Upper lobe of right lung (tissue), 1 donor: ENCODE measurements around the gene NHLRC4. TPM values are rescaled to one million over a fixed set of nuclear protein-coding genes. Genes with fewer than 3 reads are reported as not detected.

Source experiments
- ATAC-seq: fragments of 200-7000 bp; cut with Tn5 transposase; one replicate; pipeline ENCODE4 v1.9.1; 2020; ENCODE audit warnings: mild to moderate bottlenecking, moderate library complexity
- DNase-seq: peaks from one replicate; pipeline ENCODE4 v3.0.0-alpha.2; 2020
- H3K27ac ChIP-seq: fragments of 200-600 bp; one replicate; pipeline ENCODE4 v1.8.0; 2022
- H3K27me3 ChIP-seq: fragments of 200-600 bp; one replicate; pipeline ENCODE4 v1.8.0; 2022; ENCODE audit warnings: mild to moderate bottlenecking
- H3K36me3 ChIP-seq: fragments of 200-600 bp; one replicate; pipeline ENCODE4 v1.8.0; 2022
- H3K4me1 ChIP-seq: fragments of 200-600 bp; one replicate; pipeline ENCODE4 v1.8.0; 2022
- H3K4me3 ChIP-seq: fragments of 200-600 bp; one replicate; pipeline ENCODE4 v1.8.0; 2022; ENCODE audit warnings: mild to moderate bottlenecking
- H3K9me3 ChIP-seq: fragments of 200-600 bp; one replicate; pipeline ENCODE4 v1.8.0; 2022
- intact Hi-C: fragments of 100-400 bp; cut with DNase I; formaldehyde crosslinking; loops from one replicate; pipeline ENCODE4 v1.11.0; 2022
- total RNA-seq: library from RNA; stranded (reverse); fragmentation: NEBNext Ultra II Directional; extraction: Animal tissue kit (Norgen Biotek cat#: 25700); gene quantifications from one replicate; pipeline ENCODE4 v1.2.1, GENCODE V29; 2021
- TF ChIP-seq, protein P1 (sequence below): fragments of 200-600 bp; IDR thresholded peaks from one replicate; pipeline ENCODE4 v1.8.0; 2022; ENCODE audit warnings: antibody characterized with exemption
- donor health status: DM: no; HTN: yes; CAD: no; lungs with severe emphysema.

The NHLRC4 gene
- total RNA-seq, 1 donor from 2014 or later, result 0.98 TPM

DNA sequence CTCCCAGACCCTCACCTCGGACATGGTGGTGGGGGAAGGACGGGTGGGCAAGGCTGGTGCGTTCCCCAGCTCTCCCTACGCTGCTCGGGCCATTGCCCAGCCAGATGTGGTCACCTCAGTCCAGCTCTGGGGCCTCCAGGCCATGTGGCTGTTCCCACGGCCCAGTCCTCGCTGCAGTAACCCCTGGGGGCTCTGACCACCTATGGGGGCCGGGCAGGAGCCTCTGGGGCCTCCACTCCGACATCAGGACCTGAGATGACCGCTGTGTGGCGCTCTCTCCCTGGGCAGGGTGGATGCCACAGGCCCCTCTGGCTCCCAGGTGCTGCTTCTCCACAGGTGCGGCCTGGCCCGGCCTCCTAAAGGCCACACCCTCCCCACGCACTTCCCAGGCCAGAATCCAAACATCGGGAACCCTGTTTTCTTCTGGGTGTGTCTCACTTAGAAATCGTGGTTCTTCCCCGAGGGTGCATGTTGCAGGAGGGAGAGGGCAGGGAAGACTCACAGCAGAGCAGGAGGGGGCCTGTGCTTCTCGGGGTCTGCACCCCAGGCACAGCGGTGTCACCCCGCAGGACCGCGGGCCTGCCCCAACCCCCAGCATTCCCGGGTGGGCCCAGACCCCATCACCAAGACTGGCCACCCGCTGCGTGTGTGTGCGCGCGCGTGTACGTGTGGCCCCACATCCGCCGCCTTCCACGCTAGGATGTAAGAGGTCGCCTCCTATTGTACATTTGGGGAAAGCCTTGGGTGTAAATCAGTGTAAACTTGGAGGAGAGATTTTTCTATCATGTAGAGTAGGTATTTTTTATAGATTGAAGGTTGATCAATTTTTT, 45.2 kb upstream of the NHLRC4 start:
- H3K36me3 ChIP-seq, result peaks cover 22% of the 10 kb centered on the region
- peaks cover 9% of the 10 kb centered on the region for H3K4me1 ChIP-seq
- no peak overlapping the region for H3K4me3 ChIP-seq
- intact Hi-C loops, result no loop called here
- H3K27me3 ChIP-seq, result no peaks in the 10 kb centered on the region
- no peaks in the 10 kb centered on the region for H3K9me3 ChIP-seq
- no peak for ATAC-seq
- no peak overlapping the region for H3K27ac ChIP-seq
- TF ChIP-seq, protein P1, sequence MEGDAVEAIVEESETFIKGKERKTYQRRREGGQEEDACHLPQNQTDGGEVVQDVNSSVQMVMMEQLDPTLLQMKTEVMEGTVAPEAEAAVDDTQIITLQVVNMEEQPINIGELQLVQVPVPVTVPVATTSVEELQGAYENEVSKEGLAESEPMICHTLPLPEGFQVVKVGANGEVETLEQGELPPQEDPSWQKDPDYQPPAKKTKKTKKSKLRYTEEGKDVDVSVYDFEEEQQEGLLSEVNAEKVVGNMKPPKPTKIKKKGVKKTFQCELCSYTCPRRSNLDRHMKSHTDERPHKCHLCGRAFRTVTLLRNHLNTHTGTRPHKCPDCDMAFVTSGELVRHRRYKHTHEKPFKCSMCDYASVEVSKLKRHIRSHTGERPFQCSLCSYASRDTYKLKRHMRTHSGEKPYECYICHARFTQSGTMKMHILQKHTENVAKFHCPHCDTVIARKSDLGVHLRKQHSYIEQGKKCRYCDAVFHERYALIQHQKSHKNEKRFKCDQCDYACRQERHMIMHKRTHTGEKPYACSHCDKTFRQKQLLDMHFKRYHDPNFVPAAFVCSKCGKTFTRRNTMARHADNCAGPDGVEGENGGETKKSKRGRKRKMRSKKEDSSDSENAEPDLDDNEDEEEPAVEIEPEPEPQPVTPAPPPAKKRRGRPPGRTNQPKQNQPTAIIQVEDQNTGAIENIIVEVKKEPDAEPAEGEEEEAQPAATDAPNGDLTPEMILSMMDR, result no peak
- no peak for DNase-seq

- Histone ChIP-seq H3K9me3 (no peaks in the 10 kb centered on the region), H3K4me3 (no peak overlapping the region), H3K4me1 (peaks cover 9% of the 10 kb centered on the region), H3K36me3 (peaks cover 20% of the 10 kb centered on the region), H3K27me3 (no peaks in the 10 kb centered on the region), H3K27ac (no peak overlapping the region)
- intact Hi-C loops, result no loop called here
- DNase-seq, result no peak
- no peak for ATAC-seq
- TF ChIP-seq, protein P1, result no peak
Observed at GRCh38 chr16:522320-523096, 44.3 kb upstream of the NHLRC4 start.

DNA sequence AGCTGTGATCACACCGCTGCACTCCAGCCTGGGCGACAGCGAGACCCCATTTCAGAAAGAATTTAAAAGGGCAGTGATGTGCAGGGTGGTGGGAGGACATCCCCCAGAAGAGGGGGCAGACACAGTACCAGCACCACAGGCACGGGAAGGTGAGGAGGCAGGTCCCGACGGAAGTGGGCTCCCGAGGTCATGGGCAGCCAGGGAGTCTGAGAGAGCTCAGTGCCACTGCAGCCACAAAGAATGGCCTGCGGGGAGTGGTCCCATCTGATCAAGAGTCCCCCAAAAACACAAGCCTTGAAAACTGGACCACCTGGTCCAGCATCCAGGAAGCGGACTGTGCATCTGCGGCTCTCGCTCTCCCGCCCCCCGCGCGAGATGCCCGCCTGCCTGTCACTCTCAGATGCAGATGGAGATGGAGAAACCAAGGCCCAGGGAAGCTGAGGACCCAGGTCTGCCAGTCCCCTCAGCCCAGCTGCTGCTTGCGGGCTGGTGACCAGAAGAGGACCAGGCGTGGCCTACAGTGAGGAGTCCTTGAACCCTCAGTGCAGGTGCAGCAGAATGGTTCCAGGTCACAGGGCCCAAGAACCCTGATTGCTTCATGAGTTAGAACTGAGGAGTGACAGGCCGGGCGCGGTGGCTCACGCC, 43.6 kb upstream of the NHLRC4 start:
- H3K27ac ChIP-seq, result no peak overlapping the region
- no peak for DNase-seq
- no peaks in the 10 kb centered on the region for H3K9me3 ChIP-seq
- H3K36me3 ChIP-seq, result peaks cover 20% of the 10 kb centered on the region
- TF ChIP-seq, protein P1, result no peak
- intact Hi-C loops, result no loop called here
- peaks cover 9% of the 10 kb centered on the region for H3K4me1 ChIP-seq
- no peaks in the 10 kb centered on the region for H3K27me3 ChIP-seq
- no peak for ATAC-seq
- no peak overlapping the region for H3K4me3 ChIP-seq

- peaks cover 15% of the 10 kb centered on the region for H3K36me3 ChIP-seq
- H3K27me3 ChIP-seq, result no peaks in the 10 kb centered on the region
- TF ChIP-seq, protein P1, result no peak
- DNase-seq, result no peak
- no peak for ATAC-seq
- intact Hi-C loops, result no loop called here
- no peak overlapping the region for H3K27ac ChIP-seq
- no peaks in the 10 kb centered on the region for H3K9me3 ChIP-seq
- H3K4me1 ChIP-seq, result peaks cover 16% of the 10 kb centered on the region
- H3K4me3 ChIP-seq, result no peak overlapping the region
Observed at GRCh38 chr16:524274-525040, 42.3 kb upstream of the NHLRC4 start.

- ATAC-seq, result no peak
- no peaks in the 10 kb centered on the region for H3K27me3 ChIP-seq
- H3K4me1 ChIP-seq, result peaks cover 23% of the 10 kb centered on the region
- H3K9me3 ChIP-seq, result no peaks in the 10 kb centered on the region
- intact Hi-C loops, result no loop called here
- TF ChIP-seq, protein P1, result no peak
- no peak for DNase-seq
- peaks cover 9% of the 10 kb centered on the region for H3K36me3 ChIP-seq
- no peak overlapping the region for H3K27ac ChIP-seq
- H3K4me3 ChIP-seq, result no peak overlapping the region
Observed at GRCh38 chr16:525123-525519, 41.7 kb upstream of the NHLRC4 start.
